Measurements from ENCODE around the gene COL8A2. TPM values are rescaled to one million over a fixed set of nuclear protein-coding genes. Genes with fewer than 3 reads are reported as not detected.

COL8A2 gene
- total RNA-seq, 2 donors from 2014 or later = 41.6 to 126 TPM

GRCh38 chr1:36128905-36129206, 3.8 kb upstream of the COL8A2 start:
- Histone ChIP-seq H3K4me1 (ENCODE audit: control insufficient read depth in 1 of 2, low read depth in 2 of 2) (peaks cover 10 to 28% of the 10 kb centered on the region in 2 donors), H3K27ac (no peak overlapping the region), H3K36me3 (no peaks in the 10 kb centered on the region), H3K4me3 (no peak overlapping the region), H3K27me3 (replicated peaks; ENCODE audit: insufficient read depth) (no peaks in the 10 kb centered on the region), H3K9me3 (no peaks in the 10 kb centered on the region)
- ATAC-seq (ENCODE audit: insufficient number of reproducible peaks, low FRiP score, low read depth) = no peak
- DNase-seq (ENCODE audit: low spot score) = no peak
- TF ChIP-seq CTCF (IDR thresholded peaks at IDR 0.05) = no peak

GRCh38 chr1:36128126-36128904, 3.3 kb upstream of the COL8A2 start:
- Histone ChIP-seq H3K4me3 (no peak overlapping the region), H3K9me3 (no peaks in the 10 kb centered on the region), H3K4me1 (ENCODE audit: control insufficient read depth in 1 of 2, low read depth in 2 of 2) (peaks cover 10 to 28% of the 10 kb centered on the region in 2 donors), H3K27ac (no peak overlapping the region), H3K27me3 (replicated peaks; ENCODE audit: insufficient read depth) (no peaks in the 10 kb centered on the region), H3K36me3 (no peaks in the 10 kb centered on the region)
- DNase-seq (ENCODE audit: low spot score) (no peak), ATAC-seq (ENCODE audit: insufficient number of reproducible peaks, low FRiP score, low read depth) (no peak)
- TF ChIP-seq CTCF (IDR thresholded peaks at IDR 0.05) = no peak

GRCh38 chr1:36126797-36127500, 1.9 kb upstream of the COL8A2 start:
- H3K27ac ChIP-seq = no peak overlapping the region
- ATAC-seq (ENCODE audit: insufficient number of reproducible peaks, low FRiP score, low read depth) (no peak), DNase-seq (ENCODE audit: low spot score) (no peak)

DNA sequence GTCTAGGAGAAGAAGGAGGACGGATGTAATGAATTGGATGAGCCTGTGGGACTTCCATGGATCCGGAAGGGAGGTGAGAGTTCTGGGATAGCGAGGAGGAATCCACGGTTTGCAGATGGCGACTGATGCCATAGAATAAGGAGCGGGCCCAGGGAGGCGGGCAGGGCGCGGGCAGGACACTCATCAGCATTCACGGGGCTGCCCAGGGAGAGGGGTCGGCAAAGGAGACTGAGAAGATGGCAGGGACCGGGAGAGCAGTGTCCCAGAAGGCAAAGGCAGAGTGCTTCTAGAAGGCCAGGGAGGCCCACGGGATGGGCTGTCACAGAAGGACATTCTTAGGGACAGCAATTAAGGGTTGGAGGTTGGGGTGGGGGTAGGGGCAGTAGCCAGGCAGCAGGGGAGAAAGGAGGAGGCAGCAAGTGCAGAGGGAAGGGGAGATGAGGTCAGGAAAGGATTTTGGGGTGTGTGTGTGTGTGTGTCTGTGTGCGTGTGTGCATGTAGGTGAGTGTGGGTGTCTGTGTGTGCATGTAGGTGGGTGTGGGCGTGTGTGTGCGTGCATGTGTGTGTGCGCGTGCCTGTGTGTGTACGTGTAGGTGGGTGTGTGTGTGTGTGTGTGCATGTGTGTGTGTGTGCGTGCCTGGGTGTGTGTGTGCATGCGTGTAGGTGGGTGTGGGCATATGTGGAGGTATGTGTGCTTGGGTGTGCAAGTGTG, 1.1 kb upstream of the COL8A2 start:
- no peaks in the 10 kb centered on the region for H3K27me3 ChIP-seq (replicated peaks; ENCODE audit: insufficient read depth)
- peaks cover 10 to 24% of the 10 kb centered on the region in 2 donors for H3K4me1 ChIP-seq (ENCODE audit: control insufficient read depth in 1 of 2, low read depth in 2 of 2)
- no peaks in the 10 kb centered on the region for H3K9me3 ChIP-seq
- no peak for ATAC-seq (ENCODE audit: insufficient number of reproducible peaks, low FRiP score, low read depth)
- H3K36me3 ChIP-seq = no peaks in the 10 kb centered on the region
- no peak for DNase-seq (ENCODE audit: low spot score)
- H3K27ac ChIP-seq = no peak overlapping the region
- no peak for TF ChIP-seq CTCF (IDR thresholded peaks at IDR 0.05)
- peak overlapping the region; percentile 86 for H3K4me3 ChIP-seq

More at GRCh38 chr1:36126797-36127500, 1.9 kb upstream of the COL8A2 start:
- Histone ChIP-seq H3K4me3 (no peak overlapping the region), H3K27me3 (replicated peaks; ENCODE audit: insufficient read depth) (no peaks in the 10 kb centered on the region), H3K4me1 (ENCODE audit: control insufficient read depth in 1 of 2, low read depth in 2 of 2) (peaks cover 10 to 24% of the 10 kb centered on the region in 2 donors), H3K9me3 (no peaks in the 10 kb centered on the region), H3K36me3 (no peaks in the 10 kb centered on the region)
- TF ChIP-seq CTCF (IDR thresholded peaks at IDR 0.05) = no peak
